Activated naive CD8-positive, alpha-beta T cell treated with anti-CD3 and anti-CD28 coated beads, Interleukin-2, amount 50 U/mL, for 16 hours (primary cell): ENCODE measurements around the gene RTKN.
"Not testable (repeated sequence)": the region's sequence is repeated elsewhere in the genome, so short reads cannot be mapped to it uniquely, and the experiment has no call there.

Experiments used
- DNase-seq: peaks from one replicate; pipeline ENCODE4 v3.0.0-alpha.2; 2020; ENCODE audit warnings: low read depth, low spot score

The RTKN gene

GRCh38 chr2:74461187-74462053 is 19.7 kb upstream of the RTKN start:
- DNase-seq = no peak

GRCh38 chr2:74460187-74460586 is 18.4 kb upstream of the RTKN start:
- DNase-seq = not testable (repeated sequence)

- DNase-seq = not testable (repeated sequence)
Measured at GRCh38 chr2:74459503-74460118, 17.9 kb upstream of the RTKN start.

GRCh38 chr2:74458938-74459363 is 17.2 kb upstream of the RTKN start:
- no peak for DNase-seq

DNA sequence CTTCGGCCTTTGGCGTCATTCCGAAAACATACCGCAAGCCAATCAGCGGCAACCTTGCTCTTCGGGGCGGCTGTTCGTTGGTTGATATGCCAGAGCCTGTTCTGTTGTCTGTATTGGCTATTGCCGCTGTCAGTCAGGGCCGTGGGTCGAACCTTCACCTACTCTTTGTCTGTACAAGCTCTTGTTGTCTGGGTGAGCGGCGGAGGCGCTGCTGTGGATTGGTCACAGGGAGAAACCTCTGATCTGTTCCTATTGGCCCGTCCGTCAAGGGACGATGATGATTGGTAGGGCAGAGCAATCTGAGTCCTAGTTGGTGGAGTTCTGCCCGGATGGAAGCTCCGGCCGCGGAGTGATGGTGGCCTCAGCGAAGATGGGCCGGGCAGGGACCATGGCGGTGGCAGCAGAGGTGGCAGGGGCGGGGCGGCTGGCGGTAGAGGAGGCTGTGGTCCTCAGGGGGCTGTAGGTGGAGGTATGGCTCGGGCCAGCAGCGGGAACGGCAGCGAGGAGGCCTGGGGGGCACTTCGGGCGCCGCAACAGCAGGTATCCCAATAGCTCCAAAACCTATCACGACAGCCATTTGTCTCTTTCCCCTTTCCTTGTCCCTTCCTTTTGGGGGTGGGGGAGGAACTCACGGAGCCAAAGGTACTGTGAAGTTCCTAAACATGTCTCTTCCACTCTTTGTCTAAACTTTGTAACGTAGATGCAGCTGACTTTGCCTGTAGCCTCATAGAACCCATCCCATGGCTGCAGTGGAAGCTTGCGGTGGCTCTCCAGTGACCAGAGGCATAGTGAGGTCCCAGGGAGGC is 16.6 kb upstream of the RTKN start, which contains the start of gene WBP1:
TSS of gene WBP1 (plus strand) at position 307 of the 806 bp plus-strand sequence. CDS start at position 472, 165 bp downstream.
- peak; percentile 97 for DNase-seq

DNA sequence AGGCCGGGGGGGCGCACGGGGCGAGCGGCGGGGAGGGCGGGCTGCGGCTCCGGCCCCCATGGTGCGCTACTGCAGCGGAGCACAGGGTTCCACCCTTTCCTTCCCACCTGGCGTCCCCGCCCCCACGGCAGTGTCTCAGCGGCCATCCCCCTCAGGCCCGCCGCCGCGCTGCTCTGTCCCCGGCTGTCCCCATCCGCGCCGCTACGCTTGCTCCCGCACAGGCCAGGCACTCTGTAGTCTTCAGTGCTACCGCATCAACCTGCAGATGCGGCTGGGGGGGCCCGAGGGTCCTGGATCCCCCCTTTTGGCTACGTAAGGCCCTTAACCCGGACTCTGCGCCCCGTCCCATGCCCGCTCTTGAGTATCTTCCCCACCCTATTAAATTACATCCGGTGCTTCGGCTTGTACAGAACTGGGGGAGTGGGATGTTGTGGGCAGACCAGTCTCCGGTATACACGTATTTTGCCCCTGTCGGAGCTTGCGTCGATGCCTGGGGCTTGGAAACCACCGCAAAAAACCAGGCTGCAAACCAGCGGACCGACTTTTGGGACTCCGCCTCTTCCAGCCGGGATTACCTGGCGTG is 15.9 kb upstream of the RTKN start:
- DNase-seq = peak; percentile 63

GRCh38 chr2:74457129-74457548 is 15.4 kb upstream of the RTKN start:
- no peak for DNase-seq

DNA sequence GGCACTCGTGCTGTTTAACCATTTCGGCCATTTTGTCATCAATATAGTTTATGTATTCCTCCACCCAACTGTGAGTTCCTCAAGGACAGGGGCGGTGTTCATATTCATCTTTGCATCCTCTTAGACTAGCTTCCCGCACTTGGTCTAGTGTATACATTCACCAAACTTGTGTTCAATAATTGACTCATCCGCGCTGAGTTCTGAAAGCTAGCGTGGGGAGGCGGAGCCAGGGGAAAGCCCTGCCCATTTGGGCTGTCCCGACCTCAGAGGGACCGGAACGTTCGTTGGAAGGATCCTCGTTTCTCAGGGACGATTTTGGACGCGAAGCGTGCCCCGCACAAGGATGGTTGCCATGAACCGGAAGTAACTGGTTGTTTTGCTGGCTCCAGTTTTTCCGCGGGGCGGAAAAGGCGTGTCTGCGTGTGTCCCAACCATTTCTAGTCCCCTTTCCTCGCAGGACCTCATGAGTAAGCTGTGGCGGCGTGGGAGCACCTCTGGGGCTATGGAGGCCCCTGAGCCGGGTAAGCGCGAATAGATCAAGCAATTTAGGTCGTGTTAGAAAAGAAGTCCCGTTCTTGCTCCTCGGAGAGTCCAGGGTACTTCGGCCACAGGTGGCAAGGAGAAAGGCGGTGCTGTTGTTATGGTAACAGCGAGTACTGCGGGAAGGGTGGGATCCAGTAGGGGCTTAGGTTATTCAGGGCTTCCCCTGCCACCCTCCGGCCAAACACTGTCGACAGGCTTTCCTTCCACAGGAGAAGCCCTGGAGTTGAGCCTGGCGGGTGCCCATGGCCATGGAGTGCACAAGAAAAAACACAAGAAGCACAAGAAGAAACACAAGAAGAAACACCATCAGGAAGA is 13.1 kb upstream of the RTKN start, which contains the start of gene INO80B:
TSS of gene INO80B (plus strand) at position 434 of the 858 bp plus-strand sequence. CDS start at position 464, 30 bp downstream.
- peak; percentile 91 for DNase-seq

DNA sequence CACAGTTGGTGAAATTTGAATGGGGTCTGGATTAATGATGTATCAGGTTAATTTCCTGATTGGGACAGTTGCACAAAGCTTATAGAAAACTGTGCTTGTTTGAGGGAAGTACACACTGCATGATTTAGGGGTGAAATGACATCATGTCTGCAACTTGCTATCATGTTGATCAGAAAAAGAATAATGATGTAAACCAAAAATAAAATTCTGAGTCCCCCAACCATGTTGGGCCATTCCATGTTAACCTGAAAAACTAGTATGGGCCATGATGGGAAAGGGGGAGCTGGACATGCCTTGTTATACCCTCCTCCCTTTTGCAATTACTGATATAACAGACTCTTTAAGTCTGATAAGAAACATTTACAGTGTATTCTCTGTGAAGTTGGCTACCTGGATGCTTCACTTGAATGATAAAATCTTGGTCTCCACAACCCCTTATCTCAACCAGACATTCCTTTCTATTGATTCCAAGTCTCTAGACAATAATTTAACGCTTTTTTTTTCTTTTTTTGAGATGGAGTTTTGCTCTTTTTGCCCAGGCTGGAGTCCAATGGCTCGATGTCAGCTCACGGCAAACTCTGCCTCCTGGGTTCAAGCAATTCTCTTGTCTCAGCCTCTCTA is 8.9 kb upstream of the RTKN start:
- no peak for DNase-seq

GRCh38 chr2:74448771-74449170 is 7.0 kb upstream of the RTKN start:
- no peak for DNase-seq

GRCh38 chr2:74447230-74447999 is 5.7 kb upstream of the RTKN start:
- no peak for DNase-seq

DNA sequence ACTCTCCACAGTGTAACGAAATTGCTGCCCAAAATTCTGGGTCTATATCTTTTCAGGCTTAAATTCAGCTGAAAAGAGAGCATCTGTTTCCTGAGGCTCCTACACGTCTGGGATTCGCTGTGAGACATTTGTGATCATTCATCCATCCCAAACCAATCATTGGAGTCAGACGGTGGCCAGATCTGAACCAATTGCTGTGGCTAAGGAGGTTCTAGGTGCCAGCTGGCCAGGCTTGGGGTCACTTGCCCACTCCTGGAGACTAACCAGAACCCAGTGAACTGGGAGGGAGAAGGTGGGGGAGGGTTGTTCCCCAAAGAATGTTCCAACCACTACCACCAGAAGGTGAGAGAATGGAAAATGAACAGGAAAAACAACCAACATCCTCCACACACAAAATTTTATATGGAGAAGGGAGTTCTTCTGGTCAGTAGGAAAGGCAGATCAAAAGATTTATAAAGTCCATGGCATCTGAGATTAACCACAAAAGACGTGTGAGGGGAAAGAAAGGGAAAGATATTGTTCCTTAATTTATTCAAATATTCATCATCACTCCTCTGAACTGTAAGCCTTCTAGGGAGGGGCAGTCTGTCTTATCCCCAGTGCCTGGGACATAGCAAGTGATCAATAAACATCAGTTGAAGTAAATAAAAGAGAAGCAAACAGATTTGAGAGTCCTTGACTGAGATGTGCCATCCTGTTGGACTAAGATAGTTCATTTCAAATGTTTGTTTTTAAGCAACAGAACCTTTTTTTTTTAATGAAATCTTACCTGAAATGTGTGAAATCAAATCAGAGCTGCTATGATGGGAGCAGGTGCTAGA is 3.0 kb upstream of the RTKN start:
- DNase-seq = no peak

DNA sequence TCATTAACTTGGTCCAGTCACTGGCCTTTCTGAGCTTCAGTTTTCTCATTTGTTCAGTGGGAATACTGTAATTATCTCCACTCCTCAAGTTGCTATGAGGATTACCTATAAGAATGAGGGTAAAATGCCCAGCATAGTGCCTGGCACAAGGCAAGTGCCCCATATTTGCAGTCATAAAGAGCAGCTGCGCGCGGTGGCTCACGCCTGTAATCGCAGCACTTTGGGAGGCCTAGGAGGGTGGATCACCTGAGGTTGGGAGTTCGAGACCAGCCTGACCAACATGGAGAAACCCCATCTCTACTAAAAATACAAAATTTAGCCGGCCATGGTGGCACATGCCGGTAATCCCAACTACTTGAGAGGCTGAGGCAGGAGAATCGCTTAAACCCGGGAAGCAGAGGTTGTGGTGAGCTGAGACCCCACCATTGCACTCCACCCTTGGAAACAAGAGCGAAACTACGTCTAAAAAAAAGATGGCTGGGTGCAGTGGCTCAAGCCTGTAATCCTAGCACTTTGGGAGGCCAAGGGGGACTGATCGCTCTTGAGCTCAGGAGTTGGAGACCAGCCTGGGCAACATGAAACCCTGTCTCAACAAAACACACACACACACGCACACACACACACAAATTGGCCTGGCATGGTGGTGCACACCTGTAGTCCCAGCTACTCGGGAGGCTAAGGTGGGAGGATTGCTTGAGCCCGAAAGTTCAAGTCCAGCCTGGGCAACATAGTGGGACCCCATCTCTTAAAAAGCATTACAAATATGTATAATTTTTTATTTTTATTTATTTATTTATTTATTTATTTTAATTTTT is 953 bp upstream of the RTKN start:
- not testable (repeated sequence) for DNase-seq

GRCh38 chr2:74441170-74441689 is 507 bp downstream of the RTKN start:
- no peak for DNase-seq

- DNase-seq = no peak
Measured at GRCh38 chr2:74440378-74441169, 1.2 kb downstream of the RTKN start.

DNA sequence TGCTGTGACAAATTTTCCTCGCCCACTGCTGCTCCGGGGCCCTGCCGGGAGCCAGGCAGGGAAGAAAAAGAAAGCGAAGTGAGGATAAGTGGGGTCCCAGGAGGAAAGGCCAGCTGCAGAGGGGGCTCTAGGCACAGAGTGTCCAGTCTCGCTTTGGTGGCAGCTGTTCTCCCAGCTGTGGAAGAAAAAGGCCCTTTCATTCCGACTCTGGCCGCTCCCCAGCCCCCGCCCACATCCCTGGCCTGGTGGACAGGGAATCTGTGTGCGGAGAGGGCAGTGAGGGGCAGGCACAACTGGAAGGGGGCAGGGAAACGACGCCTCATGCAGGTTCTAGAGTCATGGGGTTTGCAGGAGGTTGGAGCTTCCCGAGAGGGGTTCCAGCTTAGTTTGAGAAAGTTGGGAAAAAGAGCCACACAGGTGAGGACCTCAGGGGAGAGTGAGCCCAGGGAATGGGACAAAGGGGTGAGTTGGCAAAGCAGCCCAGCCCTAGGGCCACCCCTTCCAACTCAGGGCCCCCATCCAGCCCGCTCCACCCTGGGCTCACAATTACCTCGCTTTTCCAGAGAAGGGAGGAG is 1.8 kb downstream of the RTKN start:
- DNase-seq = no peak
